Stimulated activated CD8-positive, alpha-beta memory T cell treated with anti-CD3 and anti-CD28 coated beads, Interleukin-12 subunit alpha, Interleukin-12 subunit beta, amount 100 ng/mL, for 1 hour (primary cell): ENCODE results near the gene NTF4.
A peak's percentile ranks its signal among the peaks of the same experiment; 100 is the strongest.
"Not testable (repeated sequence)": the region's sequence is repeated elsewhere in the genome, so short reads cannot be mapped to it uniquely, and the experiment has no call there.

ENCODE experiments used
- DNase-seq: peaks from one replicate; pipeline ENCODE4 v3.0.0-alpha.2; 2020; ENCODE audit warnings: low read depth

Gene NTF4

DNA sequence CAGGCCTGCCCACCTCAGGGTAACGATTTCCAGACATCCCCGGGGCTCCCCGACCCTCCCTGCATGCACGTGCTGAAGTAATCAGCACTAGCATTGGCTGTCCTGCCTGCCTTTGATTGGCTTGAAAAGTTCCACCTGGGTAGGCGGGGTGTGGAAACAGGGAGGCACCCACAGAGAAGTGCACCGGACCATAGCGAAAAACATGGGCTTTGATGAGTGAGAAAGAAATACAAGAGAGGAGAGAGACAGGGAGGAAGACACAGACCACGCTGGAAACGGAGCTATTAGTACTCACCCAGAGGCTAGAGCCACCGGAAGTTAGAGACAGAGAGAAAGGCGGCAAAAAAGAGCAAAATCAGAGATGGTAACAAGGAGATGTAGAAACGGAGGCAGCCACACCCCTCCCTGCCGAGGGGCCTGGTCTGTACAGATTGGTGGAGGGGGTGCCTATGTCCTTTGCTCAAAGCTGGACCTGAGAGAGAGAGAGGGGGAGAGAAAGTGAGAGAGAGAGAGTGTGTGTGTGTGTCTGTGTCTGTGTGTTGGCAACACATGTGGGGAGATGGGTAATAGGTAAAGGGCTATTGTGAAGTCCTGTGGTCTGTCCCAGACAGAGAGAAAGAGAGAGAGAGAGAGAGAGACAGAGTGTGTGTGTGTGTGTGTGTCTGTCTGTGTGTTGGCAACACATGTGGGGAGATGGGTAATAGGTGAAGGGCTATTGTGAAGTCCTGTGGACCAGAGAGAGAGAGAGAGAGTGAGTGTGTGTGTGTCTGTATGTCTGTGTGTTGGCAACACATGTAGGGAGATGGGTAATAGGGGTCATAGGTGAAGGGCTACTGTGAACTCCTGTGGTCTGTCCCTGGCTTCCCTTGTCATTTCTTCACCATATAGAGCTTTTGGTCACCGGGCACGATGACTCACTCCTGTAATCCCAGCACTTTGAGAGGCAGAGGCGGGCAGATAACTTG, 43.4 kb downstream of the NTF4 start:
- DNase-seq = no peak

DNA sequence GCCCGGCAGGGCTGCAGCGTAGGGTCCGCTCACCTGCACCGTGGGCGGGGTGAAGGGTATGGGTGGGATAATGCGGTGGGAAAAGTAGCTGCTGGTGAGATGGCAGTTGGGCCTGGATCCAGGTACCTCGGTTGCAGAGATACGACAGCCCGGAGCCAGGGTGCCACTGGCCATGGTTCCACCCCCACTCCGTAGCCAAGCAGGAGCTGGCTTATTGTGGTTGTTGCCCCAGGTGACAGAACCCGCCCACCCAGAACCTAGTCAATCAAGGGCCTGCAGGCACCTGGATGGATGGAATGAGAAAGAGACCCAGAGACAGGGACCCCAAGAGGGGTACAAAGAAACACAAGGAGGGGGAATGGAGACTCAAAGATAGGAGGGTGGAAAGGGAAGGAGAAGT, 44.3 kb downstream of the NTF4 start:
- no peak for DNase-seq

DNA sequence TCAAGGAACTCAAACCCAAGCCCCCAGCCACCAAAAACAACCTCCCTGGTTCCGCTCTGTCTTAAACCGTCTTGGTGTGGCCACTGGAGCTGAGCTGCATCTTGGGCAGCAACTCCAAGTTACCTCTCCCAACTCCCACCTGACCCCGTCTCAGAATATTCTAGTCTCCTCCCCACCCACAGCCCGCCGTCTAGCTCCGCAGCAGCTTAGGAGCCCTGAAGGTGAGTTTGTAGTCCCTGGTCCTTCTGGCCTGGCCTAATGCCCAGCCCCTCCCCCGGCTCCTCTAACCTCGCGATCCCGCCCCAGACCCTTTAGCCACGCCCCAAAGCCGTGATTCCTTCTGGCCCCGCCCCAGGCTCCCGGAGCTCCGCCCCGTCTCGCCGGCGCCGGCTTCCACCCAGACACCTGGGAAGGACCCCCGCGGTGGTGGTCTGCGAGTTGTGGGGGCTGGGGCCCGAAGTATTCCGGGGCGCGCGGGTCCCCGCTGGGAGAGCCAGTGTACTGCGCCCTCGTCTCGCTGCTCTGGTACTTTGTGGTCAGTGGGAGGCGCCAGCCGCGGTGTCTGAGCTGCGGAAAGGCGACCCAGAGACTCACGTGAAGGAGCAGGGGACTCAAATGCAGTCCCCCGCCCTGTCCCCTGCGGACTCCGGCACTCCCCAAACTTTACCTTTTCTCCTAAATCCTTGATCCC, 45.2 kb downstream of the NTF4 start:
- peak; percentile 40 for DNase-seq

GRCh38 chr19:49018388-49019241, 46.0 kb downstream of the NTF4 start:
- DNase-seq = not testable (repeated sequence)

DNA sequence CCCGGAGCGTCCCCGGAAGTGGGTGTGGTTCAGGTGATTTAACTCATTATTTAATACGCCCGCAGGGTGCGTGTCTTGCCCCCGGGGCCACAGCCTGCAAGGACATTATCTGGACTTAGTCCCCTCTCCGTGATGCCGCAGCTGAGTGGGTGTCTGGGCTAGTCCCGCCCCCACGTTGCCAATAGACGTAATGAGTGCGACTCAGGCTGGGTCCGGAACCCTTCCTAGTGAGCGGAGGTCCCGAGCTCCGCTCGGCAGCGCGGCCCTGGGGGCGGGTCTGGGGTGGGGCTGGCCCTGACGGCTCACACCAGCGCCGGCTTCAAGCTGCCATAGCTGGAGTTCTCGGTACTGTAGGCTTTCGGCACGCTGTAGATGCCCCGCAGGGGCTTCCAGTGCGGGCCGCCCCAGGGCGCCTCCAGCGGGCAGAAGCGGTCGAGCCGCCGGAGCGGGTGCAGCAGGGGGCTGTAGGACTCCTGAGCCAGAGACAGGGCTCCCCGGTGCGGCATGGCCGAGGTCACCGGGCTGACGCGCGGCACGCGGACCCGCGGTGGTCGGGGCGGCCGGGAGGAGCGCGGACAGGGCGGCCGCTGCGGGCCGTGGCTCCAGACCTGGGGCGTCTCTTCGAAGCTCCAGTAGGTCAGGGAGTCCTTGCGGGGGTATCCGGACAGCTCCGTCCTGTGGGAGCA, 46.8 kb downstream of the NTF4 start:
- peak; percentile 47 for DNase-seq

DNA sequence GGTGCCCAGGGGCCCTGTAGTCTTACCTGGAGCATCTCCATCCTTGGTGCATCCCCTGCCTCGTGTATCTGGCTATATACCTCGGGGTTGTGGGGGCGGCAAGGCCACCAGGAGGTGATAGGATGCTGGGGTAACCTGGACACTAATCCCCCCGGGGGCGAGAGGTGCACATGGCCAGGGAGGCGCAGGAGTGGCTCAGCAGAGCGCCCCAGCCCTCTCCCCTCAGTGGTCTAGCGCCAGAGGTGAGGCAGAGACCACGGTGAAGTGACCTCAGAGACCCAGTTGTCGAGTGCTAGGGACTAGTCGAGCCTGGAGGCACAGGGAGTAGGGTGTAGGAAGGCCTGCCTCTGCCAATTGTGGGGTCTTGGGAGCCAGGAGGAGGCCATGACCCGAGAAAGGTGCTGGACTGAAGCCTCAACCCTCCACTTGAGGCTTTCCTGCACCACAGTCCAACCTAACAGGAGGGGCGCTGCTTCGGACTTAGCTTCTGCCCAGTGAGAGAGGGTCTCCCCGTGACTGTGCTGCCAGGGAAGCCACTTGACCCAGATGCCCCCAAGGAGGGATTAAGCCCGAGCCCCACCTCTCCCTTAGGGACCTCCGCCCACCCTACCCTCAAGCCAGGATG, 47.5 kb downstream of the NTF4 start, which contains the start of gene LHB:
LHB (minus strand) TSS at position 51 of the 625 bp plus-strand sequence; CDS start at position 41, 10 bp downstream.
- DNase-seq = no peak

- DNase-seq = no peak
Observed at GRCh38 chr19:49016067-49016839, 48.4 kb downstream of the NTF4 start.

DNA sequence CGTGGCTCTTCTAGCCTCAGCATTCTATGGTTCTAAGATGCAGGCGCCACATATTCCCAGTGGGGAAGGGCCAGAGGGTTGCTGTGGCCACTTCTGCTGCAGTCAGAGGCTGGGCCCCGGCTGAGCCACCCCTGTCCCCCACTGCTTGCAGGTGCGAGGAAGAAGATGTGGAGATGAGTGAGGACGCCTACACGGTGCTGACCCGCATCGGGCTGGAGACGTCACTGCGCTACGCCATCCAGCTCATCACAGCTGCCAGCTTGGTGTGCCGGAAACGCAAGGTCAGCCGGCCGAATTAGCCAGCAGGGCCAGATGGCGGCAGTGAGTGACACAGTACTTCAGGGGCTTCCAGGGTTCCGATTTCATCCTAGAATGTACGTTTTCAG, 49.8 kb downstream of the NTF4 start:
- DNase-seq = no peak

DNA sequence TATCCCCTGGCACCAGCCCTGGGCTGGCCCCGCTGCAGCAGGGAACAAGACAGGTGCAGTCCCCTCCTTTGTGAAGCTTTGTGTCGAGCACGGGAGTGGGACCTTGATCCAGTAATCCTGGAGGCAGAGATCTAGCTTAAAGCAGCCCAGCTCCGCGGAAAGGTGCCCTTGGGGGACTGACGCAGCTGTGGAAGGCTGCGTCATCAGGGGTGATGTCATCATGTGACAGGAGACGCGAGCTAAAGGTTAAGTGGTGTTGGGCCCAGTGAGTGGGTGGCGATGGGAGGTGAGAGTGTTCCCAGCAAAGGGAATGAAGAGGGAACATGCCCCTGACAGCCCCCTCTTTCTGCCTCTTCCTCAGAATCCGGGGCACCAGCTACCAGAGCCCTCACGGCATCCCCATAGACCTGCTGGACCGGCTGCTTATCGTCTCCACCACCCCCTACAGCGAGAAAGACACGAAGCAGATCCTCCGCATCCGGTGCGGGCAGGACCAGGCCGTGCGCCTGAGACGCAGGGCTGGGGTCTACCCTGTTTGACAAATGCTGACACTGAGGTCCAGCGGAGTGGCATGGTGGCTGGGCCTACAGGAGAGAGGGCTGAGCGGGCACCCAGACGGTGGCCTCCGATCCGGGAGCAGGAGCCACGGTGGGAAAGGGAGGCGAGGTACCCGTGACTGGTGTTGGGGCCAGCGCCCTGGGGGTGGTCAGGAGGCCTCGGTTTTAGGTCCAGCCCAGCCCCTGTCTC, 50.3 kb downstream of the NTF4 start:
- DNase-seq = no peak

DNA sequence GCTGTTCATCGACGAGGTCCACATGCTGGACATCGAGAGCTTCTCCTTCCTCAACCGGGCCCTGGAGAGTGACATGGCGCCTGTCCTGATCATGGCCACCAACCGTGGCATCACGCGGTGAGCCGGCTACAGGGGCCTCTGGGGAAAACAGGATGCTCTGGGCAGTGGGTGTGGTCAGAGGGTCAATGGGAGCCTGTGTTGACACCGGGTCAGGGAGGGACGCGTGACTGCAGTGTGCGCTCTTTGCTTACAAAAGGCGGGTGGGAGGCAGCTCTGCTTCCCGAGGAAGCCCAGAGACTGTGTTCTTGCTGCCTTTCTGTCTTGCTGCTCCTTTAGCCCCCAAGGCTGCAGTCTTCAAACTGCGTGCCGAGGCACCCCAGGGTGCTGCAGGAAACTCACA, 53.4 kb downstream of the NTF4 start:
- no peak for DNase-seq
